Measurements from ENCODE around the gene CD300C. TPM values are rescaled to one million over a fixed set of nuclear protein-coding genes. Genes with fewer than 3 reads are reported as not detected.
"Not testable (repeated sequence)": the region's sequence is repeated elsewhere in the genome, so short reads cannot be mapped to it uniquely, and the experiment has no call there.

Gene CD300C
- total and polyA plus RNA-seq, 2 experiments from 2014 or later: 0.76 to 1.4 TPM

- Histone ChIP-seq H3K36me3 (ENCODE audit: low read depth) (no peaks in the 10 kb centered on the region), H4K20me1 (ENCODE audit: insufficient read depth) (no peaks in the 10 kb centered on the region), H3K4me2 (ENCODE audit: unreplicated experiment) (no peak overlapping the region), H3K9me2 (ENCODE audit: insufficient read depth) (no peaks in the 10 kb centered on the region), H3K9ac (no peak overlapping the region), H3K9me3 (ENCODE audit: low read depth) (no peaks in the 10 kb centered on the region), H3K27ac (no peak overlapping the region), H3K4me1 (ENCODE audit: insufficient read depth) (no peaks in the 10 kb centered on the region), H2AFZ (no peak overlapping the region), H3F3A (ENCODE audit: insufficient read depth) (no peaks in the 10 kb centered on the region), H3K79me2 (ENCODE audit: insufficient read depth) (no peaks in the 10 kb centered on the region), H3K27me3 (replicated peaks; ENCODE audit: insufficient read depth) (peaks cover 23% of the 10 kb centered on the region), H3K4me3 (no peak overlapping the region)
- DNase-seq: no peak
- 35 to 38% methylated on average over 6 of the region's 6 CpGs for WGBS, 2 experiments (ENCODE audit: low coverage in 1 of 2, low lambda C conversion rate in 2 of 2, missing lambda C conversion rate in 2 of 2)
- TF ChIP-seq EZH2 (IDR thresholded peaks at IDR 0.05; ENCODE audit: insufficient read depth, poor library complexity, severe bottlenecking) (no peak), EZH2phosphoT487 (IDR thresholded peaks at IDR 0.05; ENCODE audit: insufficient read depth, low read depth) (no peak)
- in situ Hi-C loops (cut with MboI): no loop called here
Measured at GRCh38 chr17:74558882-74559519, 13.1 kb upstream of the CD300C start.

- H3K9ac ChIP-seq; H3K27ac ChIP-seq; H3K4me2 ChIP-seq (ENCODE audit: unreplicated experiment); H3K79me2 ChIP-seq (ENCODE audit: insufficient read depth); DNase-seq; H2AFZ ChIP-seq; H3K4me3 ChIP-seq; H3K9me3 ChIP-seq (ENCODE audit: low read depth); H4K20me1 ChIP-seq (ENCODE audit: insufficient read depth); H3K4me1 ChIP-seq (ENCODE audit: insufficient read depth); H3K36me3 ChIP-seq (ENCODE audit: low read depth); in situ Hi-C loops (cut with MboI); H3K9me2 ChIP-seq (ENCODE audit: insufficient read depth); H3F3A ChIP-seq (ENCODE audit: insufficient read depth): not testable (repeated sequence)
- 37 to 44% methylated on average over 4 of the region's 4 CpGs for WGBS, 2 experiments (ENCODE audit: low coverage in 1 of 2, low lambda C conversion rate in 2 of 2, missing lambda C conversion rate in 2 of 2)
- peaks cover 23% of the 10 kb centered on the region for H3K27me3 ChIP-seq (replicated peaks; ENCODE audit: insufficient read depth)
Measured at GRCh38 chr17:74558402-74558801, 12.5 kb upstream of the CD300C start.

GRCh38 chr17:74555427-74555940, 9.6 kb upstream of the CD300C start:
- Histone ChIP-seq H3K27me3 (replicated peaks; ENCODE audit: insufficient read depth) (peaks cover 20% of the 10 kb centered on the region), H3K36me3 (ENCODE audit: low read depth) (no peaks in the 10 kb centered on the region), H3K4me3 (no peak overlapping the region), H3K79me2 (ENCODE audit: insufficient read depth) (no peaks in the 10 kb centered on the region), H3K4me1 (ENCODE audit: insufficient read depth) (no peaks in the 10 kb centered on the region), H4K20me1 (ENCODE audit: insufficient read depth) (no peaks in the 10 kb centered on the region), H3F3A (ENCODE audit: insufficient read depth) (no peaks in the 10 kb centered on the region), H3K9ac (no peak overlapping the region), H2AFZ (no peak overlapping the region), H3K9me3 (ENCODE audit: low read depth) (no peaks in the 10 kb centered on the region), H3K4me2 (ENCODE audit: unreplicated experiment) (no peak overlapping the region), H3K9me2 (ENCODE audit: insufficient read depth) (no peaks in the 10 kb centered on the region), H3K27ac (no peak overlapping the region)
- 28 to 30% methylated on average over 7 of the region's 7 CpGs for WGBS, 2 experiments (ENCODE audit: low coverage in 1 of 2, low lambda C conversion rate in 2 of 2, missing lambda C conversion rate in 2 of 2)
- in situ Hi-C loops (cut with MboI): no loop called here
- TF ChIP-seq EZH2phosphoT487 (IDR thresholded peaks at IDR 0.05; ENCODE audit: insufficient read depth, low read depth) (no peak), EZH2 (IDR thresholded peaks at IDR 0.05; ENCODE audit: insufficient read depth, poor library complexity, severe bottlenecking) (no peak)
- no peak for DNase-seq

GRCh38 chr17:74554909-74555308, 9.0 kb upstream of the CD300C start:
- no peaks in the 10 kb centered on the region for H3K9me3 ChIP-seq (ENCODE audit: low read depth)
- no peaks in the 10 kb centered on the region for H3F3A ChIP-seq (ENCODE audit: insufficient read depth)
- H3K9me2 ChIP-seq (ENCODE audit: insufficient read depth): no peaks in the 10 kb centered on the region
- no peaks in the 10 kb centered on the region for H3K79me2 ChIP-seq (ENCODE audit: insufficient read depth)
- TF ChIP-seq EZH2phosphoT487 (IDR thresholded peaks at IDR 0.05; ENCODE audit: insufficient read depth, low read depth) (no peak), EZH2 (IDR thresholded peaks at IDR 0.05; ENCODE audit: insufficient read depth, poor library complexity, severe bottlenecking) (no peak)
- no peaks in the 10 kb centered on the region for H4K20me1 ChIP-seq (ENCODE audit: insufficient read depth)
- no peaks in the 10 kb centered on the region for H3K4me1 ChIP-seq (ENCODE audit: insufficient read depth)
- H3K4me3 ChIP-seq: no peak overlapping the region
- H3K36me3 ChIP-seq (ENCODE audit: low read depth): no peaks in the 10 kb centered on the region
- in situ Hi-C loops (cut with MboI): no loop called here
- 58 to 64% methylated on average over 6 of the region's 6 CpGs for WGBS, 2 experiments (ENCODE audit: low coverage in 1 of 2, low lambda C conversion rate in 2 of 2, missing lambda C conversion rate in 2 of 2)
- DNase-seq: no peak
- no peak overlapping the region for H2AFZ ChIP-seq
- H3K27ac ChIP-seq: no peak overlapping the region
- H3K4me2 ChIP-seq (ENCODE audit: unreplicated experiment): no peak overlapping the region
- H3K9ac ChIP-seq: no peak overlapping the region
- peaks cover 20% of the 10 kb centered on the region for H3K27me3 ChIP-seq (replicated peaks; ENCODE audit: insufficient read depth)

- Histone ChIP-seq H3K79me2 (ENCODE audit: insufficient read depth) (no peaks in the 10 kb centered on the region), H3K4me1 (ENCODE audit: insufficient read depth) (no peaks in the 10 kb centered on the region), H3K27me3 (replicated peaks; ENCODE audit: insufficient read depth) (peaks cover 6% of the 10 kb centered on the region), H3F3A (ENCODE audit: insufficient read depth) (no peaks in the 10 kb centered on the region), H3K27ac (no peak overlapping the region), H4K20me1 (ENCODE audit: insufficient read depth) (no peaks in the 10 kb centered on the region), H3K9ac (no peak overlapping the region), H3K4me3 (no peak overlapping the region), H2AFZ (no peak overlapping the region), H3K9me2 (ENCODE audit: insufficient read depth) (no peaks in the 10 kb centered on the region), H3K36me3 (ENCODE audit: low read depth) (no peaks in the 10 kb centered on the region), H3K9me3 (ENCODE audit: low read depth) (no peaks in the 10 kb centered on the region), H3K4me2 (ENCODE audit: unreplicated experiment) (no peak overlapping the region)
- DNase-seq: peak; percentile 58
- in situ Hi-C loops (cut with MboI): no loop called here
- WGBS, 2 experiments (ENCODE audit: low coverage in 1 of 2, low lambda C conversion rate in 2 of 2, missing lambda C conversion rate in 2 of 2): 16 to 21% methylated on average over 7 of the region's 7 CpGs
- TF ChIP-seq EZH2 (IDR thresholded peaks at IDR 0.05; ENCODE audit: insufficient read depth, poor library complexity, severe bottlenecking) (no peak), EZH2phosphoT487 (IDR thresholded peaks at IDR 0.05; ENCODE audit: insufficient read depth, low read depth) (no peak)
Measured at GRCh38 chr17:74552037-74552436, 6.1 kb upstream of the CD300C start.
